Measurements from ENCODE around the gene UACA. TPM values are rescaled to one million over a fixed set of nuclear protein-coding genes. Genes with fewer than 3 reads are reported as not detected.

Gene UACA
- total RNA-seq, 1 donor from 2014 or later, result 78.0 TPM

DNA sequence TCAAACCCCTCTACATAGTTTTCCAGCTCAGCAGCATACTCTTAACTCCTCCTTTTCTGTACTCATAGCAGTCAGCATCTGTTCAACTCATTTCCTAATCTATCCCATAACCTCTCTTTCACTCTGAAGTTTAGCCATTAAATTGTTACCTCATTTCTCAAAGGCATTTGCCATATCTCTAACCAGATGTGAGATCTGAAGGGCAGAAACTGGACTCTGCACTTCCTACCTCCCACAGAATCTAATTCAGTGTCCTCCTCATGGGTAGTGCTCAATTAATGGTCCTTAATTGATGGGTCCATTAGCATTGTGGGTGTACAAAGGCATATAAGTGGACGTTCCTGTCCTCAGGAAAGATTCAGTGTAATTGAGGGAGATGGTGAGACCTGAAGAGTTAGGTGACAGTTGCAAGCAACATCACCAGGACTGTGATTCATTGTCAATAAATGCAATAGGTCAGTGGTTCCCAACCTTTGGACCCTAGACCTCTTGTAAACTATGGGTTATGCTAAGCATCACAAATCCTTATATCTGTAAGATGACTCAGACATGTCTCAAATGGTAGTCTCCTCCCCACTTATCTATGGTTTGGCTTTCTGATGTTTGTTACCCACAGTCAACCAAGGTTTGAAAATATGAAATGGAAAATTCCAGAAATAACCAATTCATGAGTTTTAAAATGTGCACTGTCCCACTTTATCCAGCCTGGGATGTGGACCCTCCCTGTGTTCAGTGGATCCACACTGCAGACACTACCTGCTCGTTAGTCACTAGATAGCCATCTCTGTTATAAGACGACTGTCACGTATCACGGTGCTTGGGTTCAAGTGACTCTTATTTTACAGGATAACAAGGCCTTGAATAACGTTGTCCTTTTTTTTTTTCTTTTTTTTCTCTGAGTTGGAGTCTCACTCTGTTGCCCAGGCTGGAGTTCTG, 25.0 kb upstream of the UACA start:
- intact Hi-C loops (cut with DNase I), result no loop called here
- no peak for DNase-seq (ENCODE audit: low spot score)

DNA sequence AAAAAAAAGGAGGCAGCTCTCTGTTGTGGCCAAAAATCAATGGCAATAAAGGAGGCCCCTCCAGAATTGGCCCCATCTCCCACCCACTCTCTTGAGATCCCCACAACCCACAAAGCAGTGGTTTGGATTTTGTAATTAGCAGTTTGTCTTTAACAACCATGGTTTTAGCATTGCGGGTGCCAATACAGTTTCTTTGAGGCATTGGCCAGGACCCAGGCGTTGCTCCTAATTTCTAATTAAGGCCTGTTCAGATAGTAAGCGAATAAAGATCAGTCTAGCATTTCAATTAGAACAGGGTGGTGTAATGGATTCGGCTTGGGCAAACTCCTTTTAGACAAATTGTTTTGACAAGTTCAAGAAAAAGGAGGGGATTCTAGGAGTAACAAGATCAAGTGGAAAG, 23.6 kb upstream of the UACA start:
- intact Hi-C loops (cut with DNase I), result no loop called here
- DNase-seq (ENCODE audit: low spot score), result no peak

DNA sequence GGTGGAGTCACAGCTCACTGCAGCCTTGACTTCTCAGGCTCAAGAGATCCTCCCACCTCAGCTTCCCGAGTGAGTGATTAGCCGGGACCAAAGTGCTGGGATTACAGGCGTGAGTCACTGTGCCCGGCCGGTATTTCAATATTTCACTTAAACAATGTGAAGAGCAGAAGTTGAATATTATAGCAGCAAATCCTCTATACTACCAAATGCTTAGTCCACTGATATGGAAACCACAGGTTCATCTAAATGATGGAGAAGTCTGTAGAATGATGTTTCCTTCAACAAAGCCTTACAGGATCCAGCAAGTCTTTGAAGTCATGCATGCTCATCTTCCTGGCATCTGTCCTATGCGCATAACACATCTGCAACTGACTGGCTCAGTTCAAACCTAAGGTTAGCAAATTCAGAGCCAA, 20.3 kb upstream of the UACA start:
- DNase-seq (ENCODE audit: low spot score), result no peak
- intact Hi-C loops (cut with DNase I), result no loop called here

DNA sequence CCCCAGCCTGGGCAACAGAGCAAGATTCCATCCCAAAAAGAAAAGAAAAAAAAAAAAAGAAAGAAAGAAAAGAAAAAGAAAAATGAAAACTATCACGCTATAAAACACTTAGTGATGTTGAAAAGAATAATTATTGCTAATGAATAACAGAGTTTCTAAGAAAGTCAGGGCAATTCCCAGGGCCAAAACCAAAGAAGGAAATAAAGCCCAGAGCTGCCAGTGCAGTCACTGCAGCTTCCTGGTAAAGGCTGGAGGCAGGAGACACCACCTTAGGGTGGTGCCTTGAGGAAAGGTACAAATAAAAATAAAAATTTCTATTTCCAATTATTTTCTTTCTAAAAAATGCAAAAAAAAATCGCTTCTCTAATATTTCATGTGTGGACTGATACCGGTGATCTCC, 19.7 kb upstream of the UACA start:
- intact Hi-C loops (cut with DNase I), result no loop called here

DNA sequence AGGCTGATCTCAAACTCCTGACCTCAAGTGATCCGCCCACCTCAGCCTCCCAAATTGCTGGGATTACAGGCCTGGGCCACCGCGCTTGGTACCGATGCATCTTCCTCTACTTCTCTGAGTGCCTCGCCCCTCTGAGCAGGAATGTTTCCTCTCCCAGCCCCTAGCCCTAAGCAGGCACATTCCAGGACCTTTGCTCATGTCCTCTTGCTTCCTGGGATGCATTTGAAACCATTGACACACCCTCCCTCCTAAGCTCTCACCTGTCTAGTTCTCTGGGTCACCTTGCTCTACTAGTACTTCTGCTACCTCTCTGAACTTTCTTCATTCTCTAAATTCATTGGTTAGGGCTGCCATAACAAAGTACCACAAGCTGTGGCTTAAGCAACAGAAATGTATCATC, 17.9 kb upstream of the UACA start:
- intact Hi-C loops (cut with DNase I), result no loop called here
- DNase-seq (ENCODE audit: low spot score), result no peak

More for the DNA sequence above, 19.7 kb upstream of the UACA start:
- DNase-seq (ENCODE audit: low spot score), result no peak

DNA sequence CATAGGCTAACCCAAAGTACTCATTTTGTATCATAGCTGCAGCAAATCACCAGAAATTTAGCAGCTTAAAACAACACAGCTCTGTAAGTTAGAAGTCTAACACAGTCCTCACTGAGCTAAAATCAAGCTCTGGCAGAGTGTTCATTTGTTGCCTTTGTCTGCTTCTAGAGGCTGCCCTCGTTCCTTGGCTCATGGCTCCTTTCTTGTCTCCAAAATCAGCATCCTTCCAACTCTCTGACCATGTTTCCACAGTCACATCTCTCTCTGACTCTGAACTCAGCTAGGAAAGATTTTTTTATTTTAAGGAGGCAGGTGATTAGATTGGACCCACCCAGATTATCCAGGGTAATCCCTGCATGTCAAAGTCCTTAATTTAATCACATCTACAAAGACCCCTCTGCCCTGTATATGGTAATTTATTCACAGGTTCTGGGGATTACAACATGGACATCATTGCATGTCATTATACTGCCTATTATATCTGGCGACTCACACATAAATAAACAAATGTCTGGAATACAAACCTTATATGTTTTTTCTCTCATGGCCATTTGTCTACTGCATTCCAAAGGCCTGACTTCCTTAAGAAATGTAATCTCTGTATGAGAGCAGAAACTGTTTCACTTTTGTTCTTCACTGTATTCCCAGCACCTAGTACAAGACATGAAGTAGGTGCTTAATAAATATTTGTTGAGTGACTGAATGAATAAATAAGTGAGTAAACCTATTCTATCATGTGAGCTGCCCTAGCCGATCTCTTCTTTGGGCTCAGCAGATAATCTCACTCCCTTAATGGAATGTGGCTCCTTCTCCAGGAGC, 15.1 kb upstream of the UACA start:
- no peak for DNase-seq (ENCODE audit: low spot score)
- intact Hi-C loops (cut with DNase I), result no loop called here

DNA sequence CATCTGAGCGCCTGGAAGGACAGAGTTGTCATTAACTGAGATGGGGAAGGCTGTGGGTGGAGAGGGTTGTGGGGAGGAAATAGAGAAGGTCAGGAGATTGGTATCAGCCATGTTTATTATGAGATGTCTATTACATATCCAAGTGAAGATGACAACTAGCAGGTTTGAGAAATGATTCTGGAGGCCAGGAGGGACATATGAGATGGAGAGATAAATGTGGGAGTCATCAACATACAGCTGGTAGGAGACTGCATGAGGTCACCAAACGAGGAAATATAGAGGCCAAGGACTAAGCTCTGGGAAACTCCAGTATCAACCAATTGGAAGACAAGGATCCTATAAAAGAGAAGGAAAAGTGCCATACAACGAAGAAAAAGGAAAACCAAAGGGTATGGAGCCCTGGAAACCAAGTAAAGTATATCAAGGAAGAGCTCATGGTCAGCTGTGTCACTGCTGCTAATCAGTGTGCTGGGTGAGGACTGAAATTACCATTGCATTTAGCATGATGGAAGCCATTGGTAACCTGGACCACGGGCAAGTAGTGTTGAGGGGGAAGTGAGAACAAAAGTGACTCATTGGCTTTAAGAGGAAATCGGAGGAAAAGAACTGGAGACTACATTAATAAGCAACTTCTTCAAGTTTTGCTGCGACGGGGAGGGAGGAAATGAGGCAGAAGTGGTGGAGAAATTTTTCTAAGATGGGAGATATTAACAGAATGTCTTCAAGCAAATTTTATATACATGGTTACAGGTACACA, 14.0 kb upstream of the UACA start:
- intact Hi-C loops (cut with DNase I), result no loop called here
- DNase-seq (ENCODE audit: low spot score), result no peak

DNA sequence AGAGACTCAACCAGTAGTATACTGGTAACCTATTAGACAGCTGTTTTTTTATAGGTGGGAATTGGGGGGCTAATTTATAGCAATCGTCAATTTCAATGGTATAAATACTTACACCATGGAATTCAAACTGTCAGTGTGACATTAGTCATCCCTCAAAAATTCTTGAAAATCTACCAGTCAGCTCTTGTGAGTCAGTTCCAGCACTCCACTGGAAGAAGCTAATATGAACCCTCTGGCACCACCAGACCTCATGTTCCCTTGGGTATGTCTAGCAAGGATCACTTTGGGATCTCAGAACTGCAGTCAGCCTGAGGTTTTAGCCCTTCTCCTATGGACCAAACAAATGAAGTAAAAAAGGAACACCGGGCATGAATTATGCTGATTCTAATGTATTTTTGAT, 11.8 kb upstream of the UACA start:
- no peak for DNase-seq (ENCODE audit: low spot score)
- intact Hi-C loops (cut with DNase I), result no loop called here

DNA sequence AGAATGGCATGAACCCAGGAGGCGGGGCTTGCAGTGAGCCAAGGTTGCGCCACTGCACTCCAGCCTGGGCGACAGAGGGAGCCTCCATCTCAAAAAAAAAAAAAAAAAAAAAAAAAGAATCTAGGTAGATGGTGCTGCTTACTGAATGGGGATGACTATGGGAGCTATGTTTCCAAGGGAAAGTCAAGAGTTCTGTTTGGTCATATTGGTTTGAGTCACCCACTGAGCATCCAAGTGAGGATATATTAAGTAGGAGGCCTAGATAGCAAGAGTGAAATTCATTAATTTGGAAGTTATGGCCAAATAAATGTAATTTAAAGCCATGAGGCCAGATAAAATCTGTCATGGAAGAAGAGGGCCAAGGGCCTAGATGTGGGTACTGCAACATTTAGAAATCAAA, 9.0 kb upstream of the UACA start:
- intact Hi-C loops (cut with DNase I), result no loop called here
- no peak for DNase-seq (ENCODE audit: low spot score)

DNA sequence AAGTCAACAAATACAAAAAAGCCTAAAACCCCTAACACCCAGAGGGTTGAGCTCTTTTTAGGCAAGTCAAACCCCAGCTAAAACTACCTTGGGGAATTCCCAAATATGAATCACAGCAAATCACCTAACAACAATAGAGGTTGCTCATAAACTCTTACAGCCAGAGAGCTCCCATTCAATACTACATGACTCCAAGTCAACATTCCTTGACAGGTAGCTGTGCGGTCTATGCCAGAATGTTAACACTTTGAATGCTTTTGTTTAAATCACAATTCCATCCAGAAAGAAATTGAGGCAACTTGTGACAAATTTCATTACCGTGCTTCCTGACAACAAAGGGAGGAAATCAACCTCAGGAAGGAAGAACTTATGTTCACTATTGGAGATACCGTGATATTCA, 7.5 kb upstream of the UACA start:
- no peak for DNase-seq (ENCODE audit: low spot score)
- intact Hi-C loops (cut with DNase I), result no loop called here

DNA sequence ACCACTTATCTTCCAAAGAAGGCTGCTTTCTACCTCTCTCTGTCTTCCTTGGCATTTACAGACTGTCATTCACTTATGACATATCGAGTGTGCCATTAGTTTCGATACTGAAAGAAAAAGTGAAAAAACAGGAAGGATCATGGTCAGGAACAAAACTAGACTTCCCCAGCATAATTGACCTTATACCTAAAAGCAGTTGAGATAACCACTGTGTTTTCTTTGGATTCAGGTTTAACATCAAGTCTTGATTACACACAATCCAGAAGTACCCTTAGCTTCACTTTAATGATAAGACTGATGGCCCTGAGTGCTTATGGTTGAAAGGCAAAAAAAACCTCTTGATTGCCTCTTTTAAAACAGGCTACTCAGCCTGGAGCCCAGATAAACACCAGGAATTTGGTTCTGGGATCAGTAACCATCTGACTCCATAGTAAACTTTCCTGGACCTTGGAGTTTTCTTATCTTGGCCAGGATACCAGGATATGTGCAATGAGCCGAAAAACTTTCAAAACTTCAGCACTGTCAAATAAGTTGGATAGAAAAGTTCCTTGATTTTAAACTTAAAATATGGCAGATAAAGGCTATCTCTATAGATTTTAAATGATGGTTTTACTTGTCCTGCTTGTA, 5.0 kb upstream of the UACA start:
- intact Hi-C loops (cut with DNase I), result no loop called here
- DNase-seq (ENCODE audit: low spot score), result no peak

DNA sequence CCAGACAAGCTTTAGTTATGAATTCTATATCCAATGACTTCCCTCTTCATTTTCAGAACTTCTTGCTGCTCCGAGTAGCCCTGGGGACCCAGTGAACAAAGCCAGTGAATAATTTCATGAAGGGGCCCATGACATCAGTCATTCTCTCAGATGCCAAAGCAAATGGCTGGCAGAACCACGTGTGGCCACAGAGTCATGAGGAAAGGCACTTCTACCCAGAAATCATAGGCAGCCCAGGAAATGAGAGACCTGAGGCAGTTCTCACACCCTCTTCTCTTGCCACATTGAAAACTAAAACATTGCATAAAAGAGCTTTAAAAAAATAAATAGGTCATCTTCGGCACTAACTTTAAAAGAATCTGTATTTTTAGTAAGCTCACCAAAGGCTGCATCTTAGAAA, 4.3 kb upstream of the UACA start:
- DNase-seq (ENCODE audit: low spot score), result no peak
- intact Hi-C loops (cut with DNase I), result no loop called here

DNA sequence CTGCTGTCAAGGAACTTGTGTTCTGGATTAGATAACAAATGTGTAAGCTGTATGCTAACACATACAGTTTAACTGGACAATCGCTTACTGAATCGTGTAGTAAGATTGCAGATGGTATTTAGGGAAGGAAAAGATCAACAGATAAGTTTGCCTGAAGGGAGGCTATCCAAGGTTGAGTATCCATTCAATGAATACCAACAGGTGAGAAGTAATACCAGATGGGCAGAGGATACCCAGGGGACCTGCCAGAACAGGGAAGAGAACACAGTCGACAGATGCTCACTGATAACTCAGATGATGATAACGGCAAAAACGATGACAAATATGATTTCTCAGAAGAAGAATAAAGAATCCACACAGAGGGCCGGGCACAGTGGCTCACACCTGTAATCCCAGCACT, 3.2 kb upstream of the UACA start:
- intact Hi-C loops (cut with DNase I), result no loop called here
- DNase-seq (ENCODE audit: low spot score), result no peak

DNA sequence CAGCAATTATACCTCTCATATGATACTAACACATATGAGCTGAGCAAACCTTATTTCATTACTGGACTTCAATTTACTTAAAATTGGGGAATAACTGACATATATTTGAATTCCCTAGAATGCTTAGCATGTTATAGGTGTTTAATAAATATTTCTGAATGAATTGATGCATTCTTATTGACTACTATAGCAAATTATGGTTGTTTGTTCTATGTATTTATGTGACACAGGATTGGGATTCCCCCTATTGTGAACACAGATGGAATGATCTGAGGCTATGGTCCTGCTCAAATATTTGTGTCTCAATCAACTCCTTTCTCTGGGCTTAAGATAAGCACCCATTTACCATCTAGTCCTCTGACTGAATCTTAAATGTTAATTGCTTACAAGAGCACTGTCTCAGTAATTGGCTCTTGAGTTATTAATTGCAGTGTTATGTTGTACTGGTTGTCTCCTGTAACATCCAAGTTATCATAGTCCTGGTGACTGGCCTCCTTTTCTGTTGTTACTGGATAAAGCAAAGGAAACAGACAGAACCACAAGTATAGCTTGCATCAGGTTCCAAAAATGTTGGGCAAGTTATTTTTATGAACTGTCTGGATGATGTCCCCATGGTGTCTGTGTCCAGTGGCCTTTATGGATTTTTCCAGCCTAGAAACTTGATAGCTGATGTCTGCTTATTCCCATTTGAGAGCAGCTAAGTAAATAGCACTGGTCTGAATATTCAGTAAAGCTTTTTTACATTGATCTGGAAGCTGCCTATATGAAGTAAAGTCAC, 2.3 kb upstream of the UACA start:
- intact Hi-C loops (cut with DNase I), result no loop called here
- no peak for DNase-seq (ENCODE audit: low spot score)

DNA sequence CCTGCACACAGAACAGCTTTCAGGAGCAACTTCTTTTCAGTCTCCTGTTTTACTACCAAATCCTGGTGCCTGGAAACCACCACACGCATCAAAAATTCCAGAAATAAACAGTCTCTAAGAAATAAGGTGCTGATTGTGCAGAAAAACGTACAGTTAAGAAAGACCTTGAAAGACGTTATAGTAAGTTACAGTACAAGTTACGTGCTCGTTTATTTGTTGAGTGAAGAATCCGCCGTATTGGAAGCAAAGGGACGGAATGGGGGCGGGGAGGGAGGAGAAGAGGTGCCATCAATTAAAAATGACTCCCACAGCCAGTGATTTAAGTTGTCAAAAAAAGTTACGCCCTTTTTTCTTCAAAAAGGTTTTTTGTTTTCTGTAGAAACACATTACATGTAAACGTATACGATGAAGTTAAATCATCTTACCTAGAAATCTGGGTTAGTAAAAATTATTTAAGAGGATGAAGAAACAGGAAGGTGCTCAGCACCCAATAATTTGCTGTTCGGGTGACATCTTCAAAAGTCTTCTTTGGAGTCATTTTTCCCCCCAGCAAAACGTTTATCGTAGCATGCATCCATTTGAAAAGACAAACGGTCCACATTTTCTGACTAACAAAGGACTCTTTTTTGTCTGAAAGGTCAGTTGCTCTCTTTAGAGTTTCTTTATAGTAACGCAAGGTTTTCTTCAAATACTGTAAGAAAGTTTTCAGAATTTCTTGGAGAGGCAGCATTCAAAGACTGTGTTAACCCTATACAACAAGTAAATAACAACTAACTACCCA, 782 bp upstream of the UACA start:
- intact Hi-C loops (cut with DNase I), result loop anchor here (5.0 kb wide), 1 partner anchor 33 kb away; no protein-coding TSS in a partner anchor
- no peak for DNase-seq (ENCODE audit: low spot score)

DNA sequence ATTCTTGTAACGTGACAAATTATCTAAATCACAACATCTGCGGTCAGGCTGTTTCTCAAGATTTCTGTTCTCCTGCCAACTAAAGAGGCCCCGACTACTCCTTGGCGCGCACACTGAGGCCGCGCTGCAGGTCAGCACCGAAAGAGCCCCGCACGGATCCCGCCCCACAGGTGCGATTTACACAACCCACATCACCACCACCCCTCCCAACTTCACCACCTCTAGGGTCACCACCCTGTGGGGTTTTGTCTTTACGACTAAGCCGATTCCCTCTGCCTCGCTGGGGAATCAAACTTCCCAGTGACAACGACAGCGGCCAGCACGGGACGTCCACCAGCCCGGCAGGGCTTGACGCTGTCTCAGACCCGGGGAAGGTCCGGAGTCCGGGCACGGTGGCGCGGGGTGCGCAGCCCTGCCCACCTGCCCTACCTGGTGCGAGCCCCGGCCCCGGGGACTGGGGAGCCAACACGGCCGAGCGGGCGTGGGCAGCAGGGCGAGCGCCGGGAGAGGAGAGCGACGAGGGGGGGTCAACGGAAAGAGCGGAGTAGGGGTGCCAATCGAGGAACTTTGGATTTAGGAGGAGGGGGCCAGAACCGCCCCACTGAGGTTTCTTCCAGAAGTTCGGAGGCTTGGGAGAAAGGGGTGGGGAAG, 764 bp downstream of the UACA start:
- DNase-seq (ENCODE audit: low spot score), result no peak
- intact Hi-C loops (cut with DNase I), result loop anchor here (5.0 kb wide), 1 partner anchor 35 kb away; no protein-coding TSS in a partner anchor

DNA sequence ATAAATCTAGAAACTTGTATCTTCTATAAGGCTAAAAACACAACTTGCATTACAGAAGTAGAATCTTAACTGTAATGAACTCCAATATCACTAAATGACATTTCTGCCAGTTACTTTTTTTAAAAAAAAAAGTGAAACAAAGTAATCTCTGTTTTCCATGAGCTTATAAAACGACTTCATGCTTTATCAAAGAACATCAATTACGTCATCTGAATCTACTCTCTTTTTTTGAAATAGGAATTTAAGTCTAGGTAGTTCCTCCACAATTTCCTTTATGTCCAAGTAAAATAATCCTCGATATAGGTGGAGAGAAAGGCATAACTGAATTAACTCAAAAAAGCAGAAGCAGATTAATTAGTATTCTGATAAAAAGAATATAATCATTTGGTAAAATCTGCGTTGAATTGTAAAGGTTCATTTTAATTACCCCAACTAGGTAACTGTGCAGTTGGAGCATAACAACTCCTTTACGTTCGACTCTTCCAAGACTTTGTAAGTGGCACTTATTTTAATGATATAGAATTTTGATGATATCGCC, 1.4 kb downstream of the UACA start:
- DNase-seq (ENCODE audit: low spot score), result no peak
- intact Hi-C loops (cut with DNase I), result loop anchor here (5.0 kb wide), 1 partner anchor 35 kb away; no protein-coding TSS in a partner anchor

All from cardiac septum (tissue), 1 donor.